Fibroblast of mammary gland (primary cell): ENCODE results near the gene GRIK3.
"Not testable (repeated sequence)": the region's sequence is repeated elsewhere in the genome, so short reads cannot be mapped to it uniquely, and the experiment has no call there.

Source experiments
- DNase-seq: peaks from one replicate; pipeline ENCODE4 v3.0.0-alpha.2; 2010; ENCODE audit warnings: low read depth
- H3K4me3 ChIP-seq: 2 replicates; pipeline ENCODE4 v1.5.1; 2011; ENCODE audit warnings: low read depth, mild to moderate bottlenecking, low read length, moderate library complexity; ENCODE audit not compliant: control insufficient read depth
- TF ChIP-seq, protein P1 (sequence below): conservative IDR thresholded peaks from 2 replicates; pipeline ENCODE4 v1.5.1; 2011; ENCODE audit warnings: low read depth, low read length, inconsistent platforms; ENCODE audit not compliant: control insufficient read depth, insufficient read depth

GRIK3 gene

DNA sequence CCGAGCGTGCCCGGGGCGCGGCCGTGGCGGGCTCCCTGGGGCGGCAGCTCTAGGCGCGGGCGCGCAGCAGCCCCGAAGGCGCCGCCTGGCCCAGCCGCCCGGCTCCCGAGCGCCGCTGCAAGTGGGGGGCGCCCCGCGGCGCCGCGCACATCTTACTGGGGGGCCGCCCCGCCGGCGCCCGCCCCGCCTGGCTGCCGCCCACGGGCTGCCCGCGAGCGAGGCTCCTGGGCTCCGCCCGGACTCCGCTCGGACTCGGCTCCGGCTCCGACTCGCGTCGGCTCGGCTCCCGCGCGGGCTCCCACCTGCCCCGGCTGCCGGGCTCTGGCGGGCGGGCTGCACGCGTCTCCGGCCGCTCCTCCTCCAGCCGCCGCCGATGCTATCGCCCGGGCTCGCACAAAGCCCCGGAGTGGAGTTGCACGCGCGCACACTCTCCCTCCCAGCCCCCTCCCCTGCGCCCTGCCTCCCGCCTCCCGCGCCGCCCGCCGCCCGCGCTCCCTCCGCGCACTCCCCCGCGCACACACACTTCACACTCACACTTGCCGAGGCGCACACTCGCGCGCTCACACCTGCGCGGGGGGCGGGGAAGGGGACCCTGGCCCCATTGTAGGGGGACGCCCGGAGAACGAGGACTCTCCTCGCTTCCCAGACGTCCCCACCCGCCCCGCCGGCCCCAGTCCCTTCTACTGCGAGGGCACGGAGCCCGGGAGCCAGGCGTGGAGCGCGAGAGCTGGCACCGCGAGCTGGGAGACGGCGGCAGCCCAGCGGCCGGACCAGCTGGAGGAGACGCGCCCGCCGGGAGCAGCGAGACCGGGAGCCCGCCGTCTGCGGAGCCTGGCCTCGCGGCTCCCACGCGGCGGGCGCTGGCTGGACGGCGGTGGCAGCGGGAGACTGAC, at the start of gene GRIK3:
GRIK3 (minus strand) TSS at position 395 of the 893 bp plus-strand sequence. CDS start 407 bp downstream, outside the sequence.
- H3K4me3 ChIP-seq, result no peak within 1 kb of the TSS

DNA sequence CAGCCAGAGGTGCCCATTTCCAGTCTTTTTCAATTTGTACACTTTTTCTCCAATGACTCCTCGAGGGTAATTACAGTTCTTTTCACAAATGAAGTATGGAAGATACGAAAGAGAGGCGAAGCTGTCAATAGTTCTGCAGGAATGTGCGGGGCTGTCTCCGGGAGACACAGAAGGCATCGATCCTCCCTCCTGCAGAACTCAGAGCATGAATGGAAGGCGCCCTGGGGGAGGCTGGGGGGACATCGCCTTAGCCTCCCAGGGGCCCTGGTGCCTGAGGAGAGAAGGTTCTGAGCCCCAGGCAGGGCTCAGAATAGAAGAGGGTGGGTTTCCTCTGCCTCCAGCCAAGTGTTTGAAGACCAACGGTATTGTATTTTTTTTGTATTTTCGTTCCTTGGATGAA, 49.7 kb upstream of the GRIK3 start:
- TF ChIP-seq, protein P1, sequence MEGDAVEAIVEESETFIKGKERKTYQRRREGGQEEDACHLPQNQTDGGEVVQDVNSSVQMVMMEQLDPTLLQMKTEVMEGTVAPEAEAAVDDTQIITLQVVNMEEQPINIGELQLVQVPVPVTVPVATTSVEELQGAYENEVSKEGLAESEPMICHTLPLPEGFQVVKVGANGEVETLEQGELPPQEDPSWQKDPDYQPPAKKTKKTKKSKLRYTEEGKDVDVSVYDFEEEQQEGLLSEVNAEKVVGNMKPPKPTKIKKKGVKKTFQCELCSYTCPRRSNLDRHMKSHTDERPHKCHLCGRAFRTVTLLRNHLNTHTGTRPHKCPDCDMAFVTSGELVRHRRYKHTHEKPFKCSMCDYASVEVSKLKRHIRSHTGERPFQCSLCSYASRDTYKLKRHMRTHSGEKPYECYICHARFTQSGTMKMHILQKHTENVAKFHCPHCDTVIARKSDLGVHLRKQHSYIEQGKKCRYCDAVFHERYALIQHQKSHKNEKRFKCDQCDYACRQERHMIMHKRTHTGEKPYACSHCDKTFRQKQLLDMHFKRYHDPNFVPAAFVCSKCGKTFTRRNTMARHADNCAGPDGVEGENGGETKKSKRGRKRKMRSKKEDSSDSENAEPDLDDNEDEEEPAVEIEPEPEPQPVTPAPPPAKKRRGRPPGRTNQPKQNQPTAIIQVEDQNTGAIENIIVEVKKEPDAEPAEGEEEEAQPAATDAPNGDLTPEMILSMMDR, result no peak
- DNase-seq, result no peak
- no peak overlapping the region for H3K4me3 ChIP-seq

More for the DNA sequence above, at the start of gene GRIK3:
- TF ChIP-seq, protein P1, result no peak
- no peak for DNase-seq

GRCh38 chr1:37083603-37084002, 49.3 kb upstream of the GRIK3 start:
- no peak for DNase-seq
- TF ChIP-seq, protein P1, result no peak
- H3K4me3 ChIP-seq, result no peak overlapping the region

DNA sequence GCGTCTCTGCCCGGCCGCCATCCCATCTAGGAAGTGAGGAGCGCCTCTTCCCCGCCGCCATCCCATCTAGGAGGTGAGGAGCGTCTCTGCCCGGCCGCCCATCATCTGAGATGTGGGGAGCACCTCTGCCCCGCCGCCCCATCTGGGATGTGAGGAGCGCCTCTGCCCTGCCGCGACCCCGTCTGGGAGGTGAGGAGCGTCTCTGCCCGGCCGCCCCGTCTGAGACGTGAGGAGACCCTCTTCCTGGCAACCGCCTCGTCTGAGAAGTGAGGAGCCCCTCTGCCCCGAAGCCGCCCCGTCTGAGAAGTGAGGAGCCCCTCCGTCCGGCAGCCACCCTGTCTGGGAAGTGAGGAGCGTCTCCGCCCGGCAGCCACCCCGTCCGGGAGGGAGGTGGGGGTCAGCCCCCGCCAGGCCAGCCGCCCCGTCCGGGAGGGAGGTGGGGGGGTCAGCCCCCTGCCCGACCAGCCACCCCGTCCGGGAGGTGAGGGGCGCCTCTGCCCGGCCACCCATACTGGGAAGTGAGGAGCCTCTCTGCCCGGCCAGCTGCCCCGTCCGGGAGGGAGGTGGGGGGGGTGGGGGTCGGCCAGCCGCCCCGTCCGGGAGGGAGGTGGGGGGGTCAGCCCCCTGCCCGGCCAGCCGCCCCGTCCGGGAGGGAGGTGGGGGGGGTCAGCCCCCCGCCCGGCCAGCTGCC, 46.1 kb upstream of the GRIK3 start:
- DNase-seq, H3K4me3 ChIP-seq: not testable (repeated sequence)

DNA sequence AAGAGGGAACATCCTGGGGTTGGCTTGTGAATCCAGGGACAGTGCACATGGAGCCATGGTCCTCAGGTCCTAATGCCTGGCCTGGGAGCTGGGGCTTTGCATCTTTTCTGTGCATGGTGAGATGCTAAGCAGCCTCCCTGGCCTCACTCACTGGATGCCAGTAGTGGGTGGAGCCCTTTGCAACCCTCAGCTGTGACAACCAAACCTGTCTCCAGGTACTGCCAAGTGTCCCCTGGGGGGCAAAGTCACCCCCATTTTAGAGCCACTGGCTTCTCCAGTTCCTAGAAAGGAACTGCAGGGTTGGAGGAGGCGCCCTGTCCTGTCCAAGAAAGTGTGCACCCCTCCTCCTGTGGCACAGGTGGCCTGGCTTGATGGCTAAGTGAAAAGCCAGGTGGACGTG, 44.6 kb upstream of the GRIK3 start:
- no peak overlapping the region for H3K4me3 ChIP-seq
- DNase-seq, result no peak
- TF ChIP-seq, protein P1, result no peak

DNA sequence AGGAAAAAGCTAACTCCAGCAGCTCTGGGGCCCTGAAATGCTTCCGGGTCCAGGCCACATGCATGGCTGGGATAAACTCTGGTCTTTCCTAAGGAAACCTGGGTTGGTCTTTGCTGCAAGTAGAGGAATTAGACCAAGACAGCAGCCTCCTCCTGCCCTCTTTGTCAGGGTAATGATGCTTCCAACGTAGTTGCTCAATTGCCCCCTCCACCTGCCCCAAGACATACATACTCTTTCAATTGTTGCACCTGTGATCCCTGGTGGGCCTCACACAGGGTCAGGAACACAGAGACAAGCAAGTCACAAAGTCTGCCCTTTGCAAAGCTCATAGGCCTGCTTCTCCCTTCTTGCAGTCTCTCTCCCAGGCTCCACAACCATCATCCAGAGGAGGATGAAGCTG, 41.9 kb upstream of the GRIK3 start:
- no peak overlapping the region for H3K4me3 ChIP-seq
- no peak for DNase-seq
- TF ChIP-seq, protein P1, result no peak

DNA sequence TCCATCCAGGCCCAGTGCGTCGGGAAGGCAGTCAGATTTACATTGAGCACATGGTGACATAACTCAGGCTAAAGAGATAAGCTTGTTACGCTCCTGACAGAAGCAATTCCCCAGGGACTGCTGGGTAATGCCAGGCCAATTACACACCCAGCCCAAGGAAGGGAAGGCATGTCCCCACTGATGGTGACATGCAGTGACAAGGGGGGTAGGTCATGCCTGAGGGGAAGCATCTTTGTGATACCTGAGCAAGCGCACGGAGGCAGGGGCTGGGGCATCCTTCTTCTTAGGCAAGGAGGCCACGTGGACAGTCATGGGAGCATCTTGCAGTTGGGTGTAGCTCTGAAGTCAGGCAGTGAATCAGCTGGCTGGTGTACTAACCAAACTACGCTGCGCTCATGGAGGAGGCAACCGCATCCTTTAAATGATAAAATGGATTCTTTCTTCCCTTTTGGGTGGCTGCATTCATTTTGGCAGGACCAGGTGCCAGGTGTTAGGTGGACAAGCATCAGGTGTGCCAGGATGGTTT, 39.6 kb upstream of the GRIK3 start:
- DNase-seq, result no peak
- no peak overlapping the region for H3K4me3 ChIP-seq
- TF ChIP-seq, protein P1, result no peak
